ENCODE measurements around the gene XIRP2. TPM values are rescaled to one million over a fixed set of nuclear protein-coding genes. Genes with fewer than 3 reads are reported as not detected.

XIRP2 gene
- total RNA-seq, 1 experiment from 2014 or later: not detected

GRCh38 chr2:167157523-167157922, 269.2 kb downstream of the XIRP2 start:
- H3K4me1 ChIP-seq (ENCODE audit: control insufficient read depth in 1 of 2, insufficient read depth in 2 of 2, low read length in 2 of 2): no peaks in the 10 kb centered on the region
- intact Hi-C loops (cut with micrococcal nuclease): no loop called here
- no peak overlapping the region for H3K9ac ChIP-seq (ENCODE audit: low read length)
- BruUV-seq (replicated peaks): no TSS peak
- H3K9me3 ChIP-seq (ENCODE audit: control insufficient read depth in 1 of 2, insufficient read depth in 1 of 2, low read depth in 1 of 2, low read length in 2 of 2): no peaks in the 10 kb centered on the region
- DNase-seq (ENCODE audit: low read depth, low spot score) (no peak), ATAC-seq (no peak)
- H3K4me2 ChIP-seq (ENCODE audit: low read length): no peak overlapping the region
- H3K27ac ChIP-seq (ENCODE audit: low read depth, low read length): no peak overlapping the region
- no peaks in the 10 kb centered on the region for H3K27me3 ChIP-seq (ENCODE audit: insufficient read depth, low read length)
- no peak overlapping the region for H2AFZ ChIP-seq (ENCODE audit: low read depth, low read length, poor library complexity, severe bottlenecking)
- H3K4me3 ChIP-seq (replicated peaks in 1 of 2; ENCODE audit: low read depth in 1 of 2, low read length in 2 of 2): no peak overlapping the region
- TF ChIP-seq ZNF274 (IDR thresholded peaks at IDR 0.05; ENCODE audit: low read depth, low read length) (no peak), CEBPB (IDR thresholded peaks at IDR 0.05; ENCODE audit: low read depth) (no peak), FOSL1 (IDR thresholded peaks at IDR 0.05; ENCODE audit: low read depth) (no peak), CBX3 (IDR thresholded peaks at IDR 0.05; ENCODE audit: low read depth) (no peak), RAD21 (IDR thresholded peaks at IDR 0.05; ENCODE audit: low read depth) (no peak)
- H4K20me1 ChIP-seq (ENCODE audit: insufficient read depth): no peaks in the 10 kb centered on the region
- no peaks in the 10 kb centered on the region for H3K36me3 ChIP-seq (ENCODE audit: control insufficient read depth in 1 of 2, insufficient read depth in 2 of 2, low read length in 2 of 2)
- ChIA-PET CTCF (no interaction called here), POLR2A (no interaction called here), RAD21 (ENCODE audit: low non-redundant PET in 1 of 2, low total read pairs in 2 of 2, uncharacterized antibody in 2 of 2, unreplicated experiment in 2 of 2) (no interaction called here)
- H3K9me2 ChIP-seq (ENCODE audit: insufficient read depth): no peaks in the 10 kb centered on the region
- H3K79me2 ChIP-seq (ENCODE audit: insufficient read depth, low read length): no peaks in the 10 kb centered on the region

GRCh38 chr2:167177196-167177595, 288.9 kb downstream of the XIRP2 start:
- Histone ChIP-seq H3K4me2 (ENCODE audit: low read length) (no peak overlapping the region), H3K9me3 (ENCODE audit: control insufficient read depth in 1 of 2, insufficient read depth in 1 of 2, low read depth in 1 of 2, low read length in 2 of 2) (no peaks in the 10 kb centered on the region), H3K9ac (ENCODE audit: low read length) (no peak overlapping the region), H3K4me1 (ENCODE audit: control insufficient read depth in 1 of 2, insufficient read depth in 2 of 2, low read length in 2 of 2) (no peaks in the 10 kb centered on the region), H3K27ac (ENCODE audit: low read depth, low read length) (no peak overlapping the region), H2AFZ (ENCODE audit: low read depth, low read length, poor library complexity, severe bottlenecking) (no peak overlapping the region), H3K79me2 (ENCODE audit: insufficient read depth, low read length) (no peaks in the 10 kb centered on the region), H3K4me3 (replicated peaks in 1 of 2; ENCODE audit: low read depth in 1 of 2, low read length in 2 of 2) (no peak overlapping the region), H4K20me1 (ENCODE audit: insufficient read depth) (no peaks in the 10 kb centered on the region), H3K36me3 (ENCODE audit: control insufficient read depth in 1 of 2, insufficient read depth in 2 of 2, low read length in 2 of 2) (no peaks in the 10 kb centered on the region), H3K27me3 (ENCODE audit: insufficient read depth, low read length) (no peaks in the 10 kb centered on the region), H3K9me2 (ENCODE audit: insufficient read depth) (no peaks in the 10 kb centered on the region)
- BruUV-seq (replicated peaks): no TSS peak
- RAD21 ChIA-PET (ENCODE audit: low non-redundant PET in 1 of 2, low total read pairs in 2 of 2, uncharacterized antibody in 2 of 2, unreplicated experiment in 2 of 2): no interaction called here
- intact Hi-C loops (cut with micrococcal nuclease): no loop called here
- POLR2A ChIA-PET: no interaction called here
- CTCF ChIA-PET: no interaction called here
- ATAC-seq (no peak), DNase-seq (ENCODE audit: low read depth, low spot score) (no peak)
- TF ChIP-seq ZBTB33 (IDR thresholded peaks at IDR 0.05; ENCODE audit: extremely low read depth, insufficient replicate concordance, low read length) (no peak), ATF3 (IDR thresholded peaks at IDR 0.05) (no peak), CBX3 (IDR thresholded peaks at IDR 0.05; ENCODE audit: low read depth) (no peak), ZNF274 (IDR thresholded peaks at IDR 0.05; ENCODE audit: low read depth, low read length) (no peak), CEBPB (IDR thresholded peaks at IDR 0.05; ENCODE audit: low read depth) (no peak), EZH2 (IDR thresholded peaks at IDR 0.05) (no peak), FOSL1 (IDR thresholded peaks at IDR 0.05; ENCODE audit: low read depth) (no peak), EGR1 (IDR thresholded peaks at IDR 0.05; ENCODE audit: low read depth) (no peak), ELF1 (IDR thresholded peaks at IDR 0.05; ENCODE audit: borderline replicate concordance, low read depth) (no peak), MAX (IDR thresholded peaks at IDR 0.05) (no peak), ZFX (IDR thresholded peaks at IDR 0.05) (no peak), SIN3A (IDR thresholded peaks at IDR 0.05; ENCODE audit: low read depth) (no peak), SP1 (IDR thresholded peaks at IDR 0.05; ENCODE audit: low read depth) (no peak), REST (IDR thresholded peaks at IDR 0.05; ENCODE audit: low read depth) (no peak), JUND (IDR thresholded peaks at IDR 0.05) (no peak), EZH2phosphoT487 (IDR thresholded peaks at IDR 0.05; ENCODE audit: borderline replicate concordance) (no peak)
